Measurements from ENCODE around the gene NKIRAS2. TPM values are rescaled to one million over a fixed set of nuclear protein-coding genes. Genes with fewer than 3 reads are reported as not detected.

The NKIRAS2 gene
- total and polyA plus RNA-seq, 2 donors (not counting 3 experiments of a cell fraction or from before 2014, with no cell fraction given): 57.3 to 87.6 TPM

DNA sequence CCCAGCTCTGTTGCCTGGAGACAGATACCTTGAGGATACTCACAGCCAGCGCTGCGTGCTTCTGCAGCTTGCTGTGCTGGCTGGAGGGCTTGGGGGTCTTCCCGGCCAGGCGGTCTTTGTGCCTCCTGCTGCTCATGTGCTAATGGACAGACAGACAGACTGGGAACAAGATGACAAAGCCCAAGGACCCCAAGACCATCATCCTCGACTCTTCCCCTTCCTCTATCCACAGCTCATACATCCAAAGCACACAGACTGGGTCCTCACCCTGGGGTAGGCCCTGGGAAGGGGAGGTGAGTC lies 7.7 kb downstream of the NKIRAS2 start:
- Histone ChIP-seq H3K36me3 (ENCODE audit: control insufficient read depth in 2 of 2, extremely low read depth in 1 of 2, insufficient read depth in 2 of 2, low read length in 2 of 2) (peaks cover 0 to 14% of the 10 kb centered on the region in 2 experiments), H3K9me1 (replicated peaks; ENCODE audit: control insufficient read depth, extremely low read depth, insufficient read depth, low read length) (no peaks in the 10 kb centered on the region), H3K4me2 (ENCODE audit: insufficient read depth, low read length) (no peak overlapping the region), H3K4me3 (replicated peaks in 1 of 3; ENCODE audit: insufficient read depth in 1 of 3, low read depth in 1 of 3, low read length in 3 of 3) (no peak overlapping the region), H3K4me1 (ENCODE audit: control insufficient read depth, extremely low read depth, insufficient read depth, low read length) (peaks cover 20% of the 10 kb centered on the region), H2AFZ (ENCODE audit: low read depth, low read length) (no peak overlapping the region), H4K20me1 (replicated peaks; ENCODE audit: control insufficient read depth, extremely low read depth, insufficient read depth, low read length) (no peaks in the 10 kb centered on the region), H3K79me2 (ENCODE audit: control insufficient read depth, insufficient read depth, low read length) (no peaks in the 10 kb centered on the region), H3K9me3 (replicated peaks; ENCODE audit: control insufficient read depth, insufficient read depth, low read length) (no peaks in the 10 kb centered on the region), H3K27me3 (ENCODE audit: control insufficient read depth in 2 of 2, insufficient read depth in 2 of 2, low read length in 2 of 2) (peaks cover 0 to 1% of the 10 kb centered on the region in 2 experiments), H3K9ac (replicated peaks; ENCODE audit: extremely low read depth, insufficient read depth, low read length) (no peak overlapping the region), H3K27ac (ENCODE audit: insufficient read depth, low read depth, low read length) (no peak overlapping the region)
- BruUV-seq (replicated peaks): no TSS peak
- dilution Hi-C loops (cut with MboI; ENCODE audit: extremely low pct_ligation_motif_present, low sequenced_read_pairs): no loop called here
- TF ChIP-seq EZH2 (IDR thresholded peaks at IDR 0.05; ENCODE audit: borderline replicate concordance, low read depth, low read length, severe bottlenecking): no peak
- TF ChIP-seq POLR2AphosphoS5 (IDR thresholded peaks at IDR 0.05; ENCODE audit: insufficient read depth, low read depth, low read length): no peak
- FAIRE-seq: no peak
- no peak for DNase-seq (ENCODE audit: low read depth, low spot score)
- intact Hi-C loops (cut with micrococcal nuclease): loop anchor here (10.0 kb wide), 1 partner anchor 497 kb away; no protein-coding TSS in a partner anchor
- POLR2A ChIA-PET: no interaction called here
- CTCF ChIA-PET: interaction anchor here (0.5 to 6.3 kb wide), 5 partner anchors 13 to 154 kb away, joined by 3 to 40 read pairs (median 3); no protein-coding TSS in a partner anchor

DNA sequence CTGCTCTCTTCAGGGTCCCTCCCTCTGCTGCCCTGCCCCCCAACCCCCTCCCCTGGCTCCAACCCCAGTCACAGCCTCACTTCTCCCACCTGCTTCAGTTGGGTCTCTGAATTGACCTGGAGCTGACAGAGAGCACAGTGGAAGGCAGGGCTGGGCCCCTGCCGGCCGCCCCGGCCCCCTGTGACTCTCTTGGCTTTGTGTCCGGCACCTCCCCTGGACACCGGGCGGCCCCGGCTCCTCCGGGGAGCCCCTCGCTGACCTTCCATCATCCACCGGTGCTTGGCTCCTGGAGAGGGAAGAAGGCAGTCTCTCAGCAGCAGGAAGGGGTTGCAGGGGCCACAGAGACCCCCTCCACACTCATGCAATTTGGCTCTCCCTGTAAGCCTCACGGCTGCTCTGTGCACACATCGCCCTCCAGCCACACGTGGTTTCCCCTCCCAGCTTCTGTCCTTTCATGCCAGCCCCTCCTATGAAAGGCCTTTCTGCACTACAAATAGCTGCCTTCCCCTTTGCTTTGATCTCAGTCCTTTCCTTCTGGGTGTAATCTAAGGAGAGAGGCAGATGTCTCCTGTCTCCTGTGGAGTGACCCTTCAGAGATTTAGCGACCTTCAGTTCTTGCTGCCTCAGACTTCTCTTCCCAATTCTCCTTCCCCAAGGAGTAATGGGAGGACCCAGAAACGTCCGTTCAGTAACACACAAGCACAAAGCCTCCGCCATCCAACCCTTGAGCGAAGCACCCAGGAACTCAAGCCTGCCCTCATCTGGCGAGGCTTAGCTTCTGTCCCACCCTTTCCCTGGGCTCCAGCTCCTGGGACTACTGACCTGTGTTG lies 8.3 kb downstream of the NKIRAS2 start:
- POLR2A ChIA-PET: no interaction called here
- no peak overlapping the region for H2AFZ ChIP-seq (ENCODE audit: low read depth, low read length)
- H3K27ac ChIP-seq (ENCODE audit: insufficient read depth, low read depth, low read length): no peak overlapping the region
- H4K20me1 ChIP-seq (replicated peaks; ENCODE audit: control insufficient read depth, extremely low read depth, insufficient read depth, low read length): no peaks in the 10 kb centered on the region
- FAIRE-seq (no peak), DNase-seq (ENCODE audit: low read depth, low spot score) (no peak)
- H3K27me3 ChIP-seq (ENCODE audit: control insufficient read depth in 2 of 2, insufficient read depth in 2 of 2, low read length in 2 of 2): peaks cover 0 to 1% of the 10 kb centered on the region in 2 experiments
- H3K36me3 ChIP-seq (ENCODE audit: control insufficient read depth in 2 of 2, extremely low read depth in 1 of 2, insufficient read depth in 2 of 2, low read length in 2 of 2): peaks cover 0 to 9% of the 10 kb centered on the region in 2 experiments
- dilution Hi-C loops (cut with MboI; ENCODE audit: extremely low pct_ligation_motif_present, low sequenced_read_pairs) (no loop called here), intact Hi-C loops (cut with micrococcal nuclease) (loop anchor here (10.0 kb wide), 1 partner anchor 497 kb away; no protein-coding TSS in a partner anchor)
- H3K9ac ChIP-seq (replicated peaks; ENCODE audit: extremely low read depth, insufficient read depth, low read length): no peak overlapping the region
- CTCF ChIA-PET: interaction anchor here (0.8 to 6.3 kb wide), 5 partner anchors 10 to 153 kb away, joined by 3 to 40 read pairs (median 5); no protein-coding TSS in a partner anchor
- peaks cover 20% of the 10 kb centered on the region for H3K4me1 ChIP-seq (ENCODE audit: control insufficient read depth, extremely low read depth, insufficient read depth, low read length)
- no peaks in the 10 kb centered on the region for H3K9me3 ChIP-seq (replicated peaks; ENCODE audit: control insufficient read depth, insufficient read depth, low read length)
- H3K9me1 ChIP-seq (replicated peaks; ENCODE audit: control insufficient read depth, extremely low read depth, insufficient read depth, low read length): no peaks in the 10 kb centered on the region
- H3K4me3 ChIP-seq (replicated peaks in 1 of 3; ENCODE audit: insufficient read depth in 1 of 3, low read depth in 1 of 3, low read length in 3 of 3): no peak overlapping the region
- no peaks in the 10 kb centered on the region for H3K79me2 ChIP-seq (ENCODE audit: control insufficient read depth, insufficient read depth, low read length)
- TF ChIP-seq, protein P1, sequence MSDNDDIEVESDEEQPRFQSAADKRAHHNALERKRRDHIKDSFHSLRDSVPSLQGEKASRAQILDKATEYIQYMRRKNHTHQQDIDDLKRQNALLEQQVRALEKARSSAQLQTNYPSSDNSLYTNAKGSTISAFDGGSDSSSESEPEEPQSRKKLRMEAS (IDR thresholded peaks at IDR 0.05; ENCODE audit: insufficient read depth, insufficient read length): no peak
- TF ChIP-seq FOS (IDR thresholded peaks at IDR 0.05; ENCODE audit: borderline replicate concordance, insufficient read depth, low read length) (no peak), MYC (IDR thresholded peaks at IDR 0.05; ENCODE audit: low read depth, low read length) (no peak), GATA2 (IDR thresholded peaks at IDR 0.05; ENCODE audit: insufficient read depth, insufficient read length, low read depth, low read length) (no peak)
- TF ChIP-seq, protein P2, sequence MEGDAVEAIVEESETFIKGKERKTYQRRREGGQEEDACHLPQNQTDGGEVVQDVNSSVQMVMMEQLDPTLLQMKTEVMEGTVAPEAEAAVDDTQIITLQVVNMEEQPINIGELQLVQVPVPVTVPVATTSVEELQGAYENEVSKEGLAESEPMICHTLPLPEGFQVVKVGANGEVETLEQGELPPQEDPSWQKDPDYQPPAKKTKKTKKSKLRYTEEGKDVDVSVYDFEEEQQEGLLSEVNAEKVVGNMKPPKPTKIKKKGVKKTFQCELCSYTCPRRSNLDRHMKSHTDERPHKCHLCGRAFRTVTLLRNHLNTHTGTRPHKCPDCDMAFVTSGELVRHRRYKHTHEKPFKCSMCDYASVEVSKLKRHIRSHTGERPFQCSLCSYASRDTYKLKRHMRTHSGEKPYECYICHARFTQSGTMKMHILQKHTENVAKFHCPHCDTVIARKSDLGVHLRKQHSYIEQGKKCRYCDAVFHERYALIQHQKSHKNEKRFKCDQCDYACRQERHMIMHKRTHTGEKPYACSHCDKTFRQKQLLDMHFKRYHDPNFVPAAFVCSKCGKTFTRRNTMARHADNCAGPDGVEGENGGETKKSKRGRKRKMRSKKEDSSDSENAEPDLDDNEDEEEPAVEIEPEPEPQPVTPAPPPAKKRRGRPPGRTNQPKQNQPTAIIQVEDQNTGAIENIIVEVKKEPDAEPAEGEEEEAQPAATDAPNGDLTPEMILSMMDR (IDR thresholded peaks at IDR 0.05; ENCODE audit: extremely low read depth in 1 of 2, insufficient read depth in 1 of 2, low read depth in 1 of 2, low read length in 2 of 2): no peak
- no TSS peak for BruUV-seq (replicated peaks)
- H3K4me2 ChIP-seq (ENCODE audit: insufficient read depth, low read length): no peak overlapping the region
